T47D (cell line): ENCODE results near the gene LEPR.

ENCODE experiments used
- DNase-seq, 2 experiments: peaks; one replicate each; pipeline versions ENCODE4 v3.0.0 to v3.0.0-alpha.2; 2011 to 2012; ENCODE audit warnings: low read depth in 1 of 2, low spot score in 1 of 2
- JUND ChIP-seq: IDR thresholded peaks from 2 replicates; pipeline ENCODE4 v1.6.1; 2012; ENCODE audit warnings: low read depth
- in situ Hi-C: cut with HindIII; loops from 2 replicates; pipeline ENCODE4 v1.10.0; 2016; ENCODE audit warnings: low sequenced_read_pairs, low pct_unique_long_range_greater_than_20kb

Gene LEPR

GRCh38 chr1:65395887-65396612, 24.4 kb upstream of the LEPR start:
- no peak for DNase-seq
- no peak for TF ChIP-seq JUND
- in situ Hi-C loops = no loop called here

DNA sequence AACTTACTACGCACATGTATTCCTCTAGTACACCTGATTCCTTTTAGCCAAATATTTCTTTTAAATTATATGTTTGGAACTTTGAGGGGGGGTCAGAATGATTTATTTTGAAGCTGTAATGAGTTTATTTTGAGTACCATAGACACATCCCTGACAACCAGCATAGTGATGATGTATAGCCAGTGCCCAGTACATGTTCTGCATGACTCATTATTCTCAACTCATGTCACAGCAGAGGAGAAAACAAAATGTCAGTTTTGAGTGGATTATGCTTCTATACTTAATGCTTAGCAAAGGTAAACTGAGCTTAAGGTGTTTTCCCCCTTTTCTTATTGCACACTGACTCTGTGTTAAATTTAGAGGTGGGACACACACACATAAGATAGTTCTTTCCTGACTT, 22.4 kb upstream of the LEPR start:
- no peak for TF ChIP-seq JUND
- no peak for DNase-seq
- in situ Hi-C loops = no loop called here

GRCh38 chr1:65399003-65399402, 21.5 kb upstream of the LEPR start:
- no peak for DNase-seq
- TF ChIP-seq JUND = no peak
- in situ Hi-C loops = no loop called here

DNA sequence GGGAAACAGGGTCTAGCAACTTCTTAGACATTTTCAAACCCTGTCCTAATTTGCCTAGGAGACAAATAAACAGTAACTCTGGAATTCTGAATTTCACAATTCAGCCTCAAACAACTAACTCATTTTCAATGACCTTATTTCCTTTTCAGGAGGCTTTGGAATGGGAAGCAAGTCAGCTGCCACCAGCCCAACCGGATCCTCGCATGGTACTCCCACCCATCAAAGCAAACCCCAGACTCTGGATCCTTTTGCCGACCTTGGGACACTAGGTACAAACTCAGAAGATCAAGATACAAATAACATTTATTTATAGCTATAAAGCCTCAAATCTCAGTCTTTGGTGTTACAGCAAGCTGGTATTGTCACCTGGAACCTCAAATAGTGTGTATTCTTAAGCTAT, 18.9 kb upstream of the LEPR start:
- in situ Hi-C loops = no loop called here
- TF ChIP-seq JUND = no peak
- no peak for DNase-seq

GRCh38 chr1:65404941-65405340, 15.5 kb upstream of the LEPR start:
- TF ChIP-seq JUND = no peak
- DNase-seq = no peak
- in situ Hi-C loops = no loop called here

DNA sequence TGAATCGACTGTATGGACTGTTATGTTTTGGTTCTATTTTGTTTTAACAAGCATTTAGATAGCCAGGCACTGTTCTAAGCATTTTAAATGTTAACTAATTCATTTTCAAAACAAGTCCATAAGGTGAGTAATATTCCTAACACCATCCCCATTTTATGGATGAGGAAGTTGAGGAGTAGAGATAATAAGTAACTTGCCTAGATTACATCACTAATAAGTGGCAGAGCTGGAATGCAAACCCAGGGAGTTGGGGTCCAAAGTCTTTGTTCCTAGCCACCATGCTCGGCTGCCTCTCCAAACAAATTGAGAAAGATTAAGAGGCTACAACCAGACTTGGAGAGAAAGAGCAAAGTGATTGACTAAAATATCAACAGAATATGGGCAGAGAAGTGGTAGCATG, 12.6 kb upstream of the LEPR start:
- TF ChIP-seq JUND = no peak
- in situ Hi-C loops = no loop called here
- no peak for DNase-seq

DNA sequence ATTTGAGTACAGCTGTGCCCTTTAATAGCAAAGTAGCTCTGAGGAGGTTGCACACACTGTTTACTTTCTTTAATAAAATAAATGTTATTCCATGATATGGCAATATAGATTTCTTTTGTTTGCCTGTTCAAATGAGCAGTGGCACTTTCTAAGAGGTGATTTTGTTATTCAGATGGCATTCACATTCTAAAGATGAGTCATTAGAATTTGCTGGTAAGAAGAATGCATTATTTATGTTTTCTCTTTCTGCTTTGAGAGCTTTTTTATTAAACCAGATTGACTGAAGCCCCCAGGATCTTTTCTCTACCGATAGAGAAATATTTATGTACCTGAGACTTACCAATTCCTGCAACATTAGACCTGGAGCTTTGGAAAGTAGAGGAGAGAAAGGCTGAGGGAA, 11.2 kb upstream of the LEPR start:
- no peak for TF ChIP-seq JUND
- no peak for DNase-seq
- in situ Hi-C loops = no loop called here

GRCh38 chr1:65409816-65410326, 10.6 kb upstream of the LEPR start:
- in situ Hi-C loops = no loop called here
- no peak for TF ChIP-seq JUND
- DNase-seq = no peak

GRCh38 chr1:65412256-65412983, 8.0 kb upstream of the LEPR start:
- TF ChIP-seq JUND = no peak
- in situ Hi-C loops = no loop called here
- no peak for DNase-seq

DNA sequence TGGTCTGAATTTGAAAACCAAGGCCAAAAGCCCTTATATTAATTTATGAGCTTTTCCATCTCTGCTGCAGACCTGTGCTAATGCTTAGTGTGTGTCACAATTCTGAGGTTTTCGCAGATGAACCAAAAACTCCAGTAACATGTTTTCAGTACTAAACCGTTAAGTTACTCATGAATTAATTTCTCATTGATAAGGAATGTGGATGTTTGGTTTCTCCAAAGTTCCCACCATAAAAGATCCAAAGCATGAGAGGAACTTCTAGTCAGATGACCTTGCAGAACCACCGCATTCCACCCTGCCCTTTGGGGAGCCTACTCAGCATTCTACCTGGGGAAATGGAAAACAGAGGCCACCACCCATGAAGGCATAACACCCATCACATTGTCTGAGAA, 7.5 kb upstream of the LEPR start:
- no peak for TF ChIP-seq JUND
- in situ Hi-C loops = no loop called here
- no peak for DNase-seq

GRCh38 chr1:65414538-65414937, 5.9 kb upstream of the LEPR start:
- in situ Hi-C loops = no loop called here
- TF ChIP-seq JUND = no peak

GRCh38 chr1:65416767-65417166, 3.7 kb upstream of the LEPR start:
- DNase-seq = no peak
- in situ Hi-C loops = no loop called here
- no peak for TF ChIP-seq JUND

More at GRCh38 chr1:65414538-65414937, 5.9 kb upstream of the LEPR start:
- DNase-seq = no peak

DNA sequence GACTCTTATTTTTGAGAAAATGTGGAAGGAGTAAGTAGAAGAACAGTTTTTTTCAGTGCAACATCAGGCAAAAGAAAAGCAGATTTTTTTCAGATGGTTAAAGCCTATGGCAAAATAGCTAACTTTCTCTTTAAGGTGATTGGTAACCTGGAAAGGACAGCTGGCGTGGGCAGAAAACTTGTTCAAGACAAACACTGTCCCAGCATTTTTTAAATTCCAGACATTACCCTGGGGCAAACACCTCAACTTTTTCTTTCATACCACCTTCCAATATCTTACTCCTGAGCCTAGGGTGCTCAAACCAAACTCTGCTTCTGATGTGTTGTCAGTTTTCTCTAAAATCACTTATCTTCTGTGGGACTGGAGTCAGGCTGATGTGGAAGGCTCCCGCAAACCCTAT, 2.7 kb upstream of the LEPR start:
- no peak for TF ChIP-seq JUND
- DNase-seq = peak in 1 of 2 experiments; percentile 87
- in situ Hi-C loops = no loop called here
